H7 (cell line): Measurements from ENCODE around the gene ZNF23. TPM values are rescaled to one million over a fixed set of nuclear protein-coding genes. Genes with fewer than 3 reads are reported as not detected.
A peak's percentile ranks its signal among the peaks of the same experiment; 100 is the strongest.

Source experiments
- DNase-seq: peaks from one replicate; pipeline ENCODE4 v3.0.0; 2012
- H3K27me3 ChIP-seq: 2 replicates; pipeline ENCODE4 v1.6.0; 2011; ENCODE audit warnings: mild to moderate bottlenecking, low read length; ENCODE audit not compliant: control insufficient read depth, insufficient read depth
- H3K36me3 ChIP-seq: replicated peaks from 2 replicates; pipeline ENCODE4 v1.5.1; 2011; ENCODE audit warnings: low read length; ENCODE audit not compliant: control insufficient read depth, insufficient read depth
- H3K4me3 ChIP-seq: 2 replicates; pipeline ENCODE4 v1.5.1; 2011; ENCODE audit warnings: low read depth, mild to moderate bottlenecking, control low read depth, low read length, moderate library complexity; ENCODE audit not compliant: insufficient read depth
- total RNA-seq: library from RNA; depleted of rRNA; stranded (reverse); fragments of >200 nt; shearing (Covaris generic); gene quantifications from 2 replicates; pipeline ENCODE4 v1.2.3, GENCODE V29; 2014

ZNF23 gene
- total RNA-seq, 1 experiment from 2014 or later = 9.8 TPM

DNA sequence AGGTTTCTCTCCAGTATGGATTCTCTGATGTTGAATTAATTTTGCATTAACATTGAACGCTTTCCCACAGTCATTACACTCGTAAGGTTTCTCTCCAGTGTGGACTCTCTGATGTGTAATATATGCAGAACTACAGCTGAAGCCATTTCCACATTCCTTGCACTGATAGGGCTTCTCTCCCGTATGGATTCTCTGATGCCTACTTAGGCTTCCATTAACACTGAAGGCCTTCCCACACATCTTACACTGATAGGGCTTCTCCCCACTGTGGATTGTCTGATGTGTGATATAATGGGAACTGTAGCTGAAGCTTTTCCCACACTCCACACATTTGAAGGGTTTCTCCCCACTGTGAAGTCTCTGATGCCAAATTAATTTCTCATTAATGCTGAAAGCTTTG lies 13.0 kb downstream of the ZNF23 start:
- Histone ChIP-seq H3K4me3 (no peak overlapping the region), H3K27me3 (no peaks in the 10 kb centered on the region), H3K36me3 (peaks cover 17% of the 10 kb centered on the region)
- no peak for DNase-seq

DNA sequence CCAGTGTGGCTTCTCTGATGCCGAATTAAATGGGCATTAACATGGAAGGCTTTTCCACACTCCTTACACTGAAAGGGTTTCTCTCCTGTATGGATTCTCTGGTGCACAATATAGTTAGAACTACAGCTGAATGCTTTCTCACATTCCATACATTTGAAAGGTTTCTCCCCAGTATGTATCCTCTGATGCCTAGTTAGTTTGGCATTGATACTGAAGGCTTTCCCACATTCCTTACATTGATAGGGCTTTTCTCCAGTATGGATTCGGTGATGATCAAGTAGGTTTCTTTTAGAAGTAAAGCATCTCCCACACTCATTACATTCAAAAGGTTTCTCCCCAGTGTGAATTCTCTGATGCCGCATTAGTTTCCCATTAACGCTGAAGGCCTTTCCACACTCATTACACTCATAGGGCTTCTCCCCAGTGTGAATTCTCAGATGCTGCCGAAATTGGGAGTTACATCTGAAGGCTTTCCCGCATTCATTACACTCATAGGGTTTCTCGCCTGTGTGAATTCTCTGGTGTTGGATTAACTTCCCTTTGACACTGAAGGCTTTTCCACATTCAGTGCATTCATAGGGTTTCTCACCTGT lies 13.7 kb downstream of the ZNF23 start:
- Histone ChIP-seq H3K4me3 (no peak overlapping the region), H3K27me3 (no peaks in the 10 kb centered on the region), H3K36me3 (peaks cover 15% of the 10 kb centered on the region)
- DNase-seq = no peak

DNA sequence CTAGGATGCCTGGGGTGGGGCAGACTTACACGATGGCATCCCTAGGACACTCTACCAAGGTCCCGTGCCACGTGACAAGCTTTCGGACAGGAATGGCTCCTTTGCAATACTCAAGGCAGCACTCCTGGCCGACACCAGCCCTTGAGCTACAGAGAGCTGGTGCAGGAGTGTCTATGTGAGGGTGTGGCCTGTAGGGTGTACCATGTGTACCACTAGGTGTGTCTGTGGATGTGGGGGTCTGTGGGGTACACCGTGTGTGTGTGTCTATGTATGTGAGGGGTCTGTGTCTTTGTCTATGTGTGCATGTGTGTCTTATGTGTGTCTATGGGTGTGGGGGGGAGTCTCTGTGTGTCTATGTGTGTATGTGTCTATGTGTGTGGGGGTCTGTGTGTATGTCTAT lies 18.3 kb downstream of the ZNF23 start:
- Histone ChIP-seq H3K27me3 (no peaks in the 10 kb centered on the region), H3K4me3 (no peak overlapping the region), H3K36me3 (peaks cover 6% of the 10 kb centered on the region)
- DNase-seq = no peak

DNA sequence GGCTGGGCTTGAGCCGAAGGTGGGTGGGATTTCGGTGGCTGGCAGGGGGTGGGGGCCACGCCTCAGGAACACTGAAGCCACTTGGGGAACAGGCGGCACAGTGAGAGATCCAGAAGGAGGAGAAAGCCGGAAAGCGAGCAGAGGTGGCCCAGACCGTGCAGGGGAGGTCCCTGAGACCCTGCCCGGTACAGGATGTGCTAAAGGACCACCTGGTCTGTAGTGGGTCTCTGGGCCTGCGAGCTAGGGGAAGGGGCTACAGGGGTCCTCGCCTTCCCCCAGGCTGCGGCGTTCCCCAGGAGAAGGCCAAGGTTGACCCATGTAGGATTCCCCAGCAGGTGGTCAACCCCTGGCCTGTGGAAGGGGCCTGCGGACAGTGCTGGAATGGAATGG lies 20.0 kb downstream of the ZNF23 start, which contains the start of gene TLE7:
Gene TLE7, minus strand, starts transcription at position 4 of the 390 bp plus-strand sequence. CDS start 8,730 bp downstream, outside the sequence.
- no peak within 1 kb of the TSS for H3K4me3 ChIP-seq
- H3K36me3 ChIP-seq = no peaks in the 10 kb centered on the region
- H3K27me3 ChIP-seq = peaks cover 2% of the 10 kb centered on the region; the same call in 1 of the 2 replicates

DNA sequence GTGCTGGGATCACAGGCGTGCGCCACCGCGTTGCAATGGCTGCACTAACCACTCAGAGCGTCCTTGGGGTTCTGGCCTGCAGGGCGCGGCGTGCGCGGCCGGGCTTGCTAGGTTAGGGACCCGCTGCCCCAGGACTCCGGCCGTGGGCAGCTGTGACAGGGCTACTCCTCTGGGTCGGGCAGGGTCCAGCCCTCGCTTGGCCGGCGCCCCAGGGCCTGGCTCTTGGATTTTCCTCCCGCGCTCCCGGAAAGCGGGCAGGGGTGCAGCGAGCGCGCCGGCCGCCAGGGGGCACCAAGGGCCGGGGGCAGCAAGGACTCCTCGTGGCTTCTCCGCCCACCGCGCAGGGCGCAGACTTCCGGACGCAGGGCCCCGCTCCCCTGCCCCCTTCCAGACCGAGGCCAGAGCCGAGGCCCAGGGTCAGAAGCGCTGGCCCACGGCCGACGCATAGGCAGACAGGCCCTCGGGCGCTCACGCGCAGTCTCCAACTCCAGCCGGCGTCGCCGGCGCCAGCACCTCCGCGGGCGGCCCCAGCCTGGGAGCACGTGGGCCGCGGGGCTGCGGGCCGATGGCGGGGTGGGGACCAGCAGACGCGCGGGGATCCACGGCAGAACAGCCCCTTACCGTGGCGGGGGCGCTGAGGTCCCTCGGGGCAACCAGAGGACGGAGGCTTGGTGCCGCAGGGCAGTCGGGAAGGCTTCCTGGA lies 20.5 kb downstream of the ZNF23 start:
- Histone ChIP-seq H3K4me3 (no peak overlapping the region), H3K36me3 (no peaks in the 10 kb centered on the region), H3K27me3 (peaks cover 2% of the 10 kb centered on the region; the same call in 1 of the 2 replicates)
- DNase-seq = peak; percentile 95

More for the DNA sequence above, 20.0 kb downstream of the ZNF23 start, which contains the start of gene TLE7:
- DNase-seq = no peak

DNA sequence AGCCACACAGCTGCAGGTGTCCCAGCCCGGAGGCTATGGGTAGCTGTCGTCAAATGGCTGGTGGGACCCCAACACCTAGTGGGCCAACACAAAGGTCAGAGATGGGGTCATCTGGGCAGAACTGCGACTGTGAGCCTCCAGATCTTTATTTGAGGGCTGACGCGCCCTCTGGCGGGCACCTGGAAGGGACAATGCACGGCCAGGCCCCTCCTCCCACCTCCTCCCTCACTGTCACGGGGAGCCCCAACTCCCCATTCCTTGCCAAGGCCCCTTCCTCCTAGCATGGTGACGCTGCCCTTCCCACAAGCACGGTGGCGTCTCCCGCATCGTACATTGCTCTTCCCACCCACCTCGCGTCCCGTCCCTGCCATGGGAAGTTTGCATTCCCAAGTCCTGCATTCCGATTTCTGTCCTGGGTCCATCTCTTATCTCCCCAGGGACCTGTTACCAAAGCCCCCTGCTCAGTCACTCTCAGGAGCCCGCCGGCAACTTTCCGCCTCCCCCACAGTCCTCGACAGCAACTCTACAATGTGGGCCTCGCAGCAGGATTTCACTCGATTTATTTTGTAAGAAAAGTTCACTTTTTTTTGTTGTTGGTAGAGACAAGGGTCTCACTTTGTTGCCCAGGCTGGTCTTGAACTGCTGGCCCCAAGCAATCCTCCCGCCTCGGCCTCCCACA lies 21.2 kb downstream of the ZNF23 start:
- Histone ChIP-seq H3K36me3 (no peaks in the 10 kb centered on the region), H3K27me3 (peaks cover 2% of the 10 kb centered on the region; the same call in 1 of the 2 replicates), H3K4me3 (no peak overlapping the region)
- DNase-seq = peak; percentile 93

DNA sequence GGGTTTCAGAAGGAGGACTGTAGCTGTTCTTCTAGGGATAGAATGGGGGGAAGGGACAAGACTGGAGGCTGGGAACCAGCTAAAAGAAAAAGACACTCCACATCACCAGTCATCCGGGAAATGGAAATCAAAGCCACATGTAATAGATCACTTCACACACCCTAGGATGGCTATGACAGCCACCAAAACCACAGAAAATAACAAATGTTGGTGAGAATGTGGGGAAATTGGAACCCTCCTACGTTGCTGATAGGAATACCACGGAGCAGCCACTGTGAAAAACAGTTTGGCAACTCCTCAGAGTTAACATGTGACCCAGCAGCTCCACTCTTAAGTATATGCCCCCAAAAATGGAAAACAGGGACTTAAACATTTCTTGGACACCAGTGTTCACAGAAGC lies 22.5 kb downstream of the ZNF23 start:
- DNase-seq = no peak
- Histone ChIP-seq H3K27me3 (peaks cover 2% of the 10 kb centered on the region; the same call in 1 of the 2 replicates), H3K4me3 (no peak overlapping the region), H3K36me3 (no peaks in the 10 kb centered on the region)

DNA sequence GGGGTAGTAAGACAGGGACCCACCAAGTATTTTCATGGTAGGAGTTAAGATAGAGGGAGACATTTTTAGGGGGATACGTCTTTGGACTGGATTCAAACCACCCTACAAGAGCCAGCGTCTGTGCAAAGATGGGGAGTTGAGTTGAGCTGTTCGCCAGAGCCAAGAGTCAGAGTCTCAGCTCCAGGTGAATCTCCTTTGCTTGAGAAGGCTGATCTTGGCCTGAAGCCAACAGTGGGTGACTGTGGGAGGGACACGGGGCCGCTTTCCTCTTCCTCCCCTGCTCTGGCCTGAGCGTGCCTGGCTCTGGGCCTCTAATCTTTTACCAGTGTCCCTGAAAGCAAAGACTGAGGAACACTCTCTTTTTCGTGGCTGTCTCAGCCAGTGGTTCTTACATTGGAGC lies 25.6 kb downstream of the ZNF23 start:
- no peak for DNase-seq
- Histone ChIP-seq H3K36me3 (no peaks in the 10 kb centered on the region), H3K27me3 (peaks cover 2% of the 10 kb centered on the region; the same call in 1 of the 2 replicates), H3K4me3 (no peak overlapping the region)

DNA sequence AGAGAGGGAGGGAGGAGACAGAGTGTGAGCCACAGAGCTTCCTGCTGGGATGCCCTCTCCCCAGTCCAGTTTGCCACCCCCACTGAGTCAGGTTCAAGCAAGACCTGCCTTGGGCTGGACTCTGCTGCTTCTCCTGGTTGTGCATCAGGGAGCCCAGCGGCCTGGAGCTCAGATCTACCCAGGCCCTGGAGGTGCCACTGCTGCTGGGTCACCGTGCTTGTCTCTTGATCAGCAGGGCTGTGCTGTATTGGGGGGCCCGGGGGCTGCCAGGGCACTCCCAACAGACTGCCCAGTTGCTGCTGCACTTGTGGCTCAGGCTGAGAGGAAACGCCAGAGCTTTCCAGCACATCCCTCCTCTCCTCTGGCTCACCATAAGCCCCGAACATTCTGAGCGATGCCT lies 29.1 kb downstream of the ZNF23 start:
- no peak overlapping the region for H3K4me3 ChIP-seq
- DNase-seq = no peak
- no peaks in the 10 kb centered on the region for H3K36me3 ChIP-seq
- H3K27me3 ChIP-seq = peaks cover 2% of the 10 kb centered on the region; the same call in 1 of the 2 replicates

DNA sequence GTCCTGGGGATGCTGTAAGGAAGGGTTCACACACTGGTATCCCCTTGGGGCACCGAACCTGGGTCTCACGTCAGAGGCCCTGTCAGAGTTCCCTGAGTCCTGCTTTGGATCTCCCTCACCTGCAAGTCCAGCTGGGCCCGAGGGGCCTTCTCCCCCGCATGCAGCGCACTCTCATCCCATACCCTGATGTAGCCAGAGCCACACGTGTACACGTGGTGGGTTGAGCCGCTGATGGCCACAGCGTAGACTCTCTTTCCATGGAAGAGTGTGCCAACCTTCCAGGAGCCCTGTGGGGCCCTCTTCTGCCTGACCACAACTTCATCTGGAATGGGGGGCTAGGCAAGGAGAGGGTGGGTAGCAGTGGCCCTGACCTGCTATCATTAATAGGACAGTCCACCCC lies 30.1 kb downstream of the ZNF23 start:
- Histone ChIP-seq H3K36me3 (no peaks in the 10 kb centered on the region), H3K27me3 (no peaks in the 10 kb centered on the region; the same call in 1 of the 2 replicates), H3K4me3 (no peak overlapping the region)
- DNase-seq = no peak

DNA sequence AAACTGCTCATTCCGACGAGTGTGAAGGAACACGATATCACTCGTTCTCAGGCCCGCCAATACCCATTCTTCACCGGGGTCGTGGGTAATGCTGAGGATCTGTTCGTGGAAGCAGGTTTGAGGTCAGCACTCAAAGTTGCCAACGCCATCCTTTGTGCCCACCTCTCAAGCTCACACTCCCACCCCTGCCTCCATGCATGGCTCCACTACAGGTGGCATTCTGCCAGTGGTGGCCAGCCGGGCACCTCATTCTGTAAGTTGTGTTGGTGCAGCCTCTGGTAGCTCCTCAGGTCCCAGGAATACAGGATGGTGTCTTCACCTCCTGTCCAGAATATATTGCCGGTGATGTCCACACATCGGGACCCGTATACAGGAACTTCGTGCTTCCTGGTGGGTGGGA lies 30.9 kb downstream of the ZNF23 start:
- H3K36me3 ChIP-seq = no peaks in the 10 kb centered on the region
- no peak overlapping the region for H3K4me3 ChIP-seq
- no peaks in the 10 kb centered on the region; the same call in 1 of the 2 replicates for H3K27me3 ChIP-seq
- no peak for DNase-seq

DNA sequence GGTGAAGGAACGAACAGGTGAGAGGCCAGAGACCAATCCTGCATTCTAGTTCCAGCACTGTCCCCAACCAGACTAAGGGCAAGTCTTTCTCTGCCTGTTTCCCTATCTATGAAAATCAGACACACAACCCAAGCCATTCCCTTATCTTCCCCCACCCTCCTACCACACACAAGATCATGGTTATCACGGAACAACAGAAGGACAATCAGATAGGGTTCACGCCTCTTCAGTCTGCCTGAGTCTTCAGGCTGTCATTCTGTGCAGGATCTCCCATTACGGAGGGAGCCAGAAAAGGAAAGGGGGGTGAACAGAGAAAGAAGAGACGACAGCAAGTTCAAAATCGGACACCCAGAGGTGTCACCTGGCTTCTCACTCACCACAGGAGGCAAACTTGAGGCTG lies 31.3 kb downstream of the ZNF23 start:
- peaks cover 3% of the 10 kb centered on the region; the same call in 1 of the 2 replicates for H3K27me3 ChIP-seq
- H3K36me3 ChIP-seq = no peaks in the 10 kb centered on the region
- DNase-seq = no peak
- H3K4me3 ChIP-seq = no peak overlapping the region

DNA sequence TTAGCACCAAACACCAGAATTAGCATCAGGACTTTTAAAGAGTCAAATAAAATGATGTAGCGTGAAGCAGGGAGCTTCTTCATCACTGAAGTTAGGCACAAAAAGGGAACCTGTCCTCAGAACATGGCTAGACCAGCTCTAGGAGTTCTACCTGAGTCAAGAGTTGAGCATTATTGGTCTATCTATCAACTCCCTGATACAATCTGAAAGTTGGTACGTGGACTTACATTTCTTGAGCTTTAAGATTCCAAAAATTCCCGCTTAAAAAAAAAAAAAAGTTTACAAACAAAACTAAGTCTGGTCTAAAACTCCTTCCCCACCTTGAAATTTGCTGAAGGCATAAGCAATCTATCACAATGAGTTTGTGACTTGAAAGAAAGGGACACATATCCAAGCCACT lies 32.5 kb downstream of the ZNF23 start:
- Histone ChIP-seq H3K27me3 (peaks cover 13% of the 10 kb centered on the region), H3K36me3 (no peaks in the 10 kb centered on the region), H3K4me3 (no peak overlapping the region)
- DNase-seq = no peak

DNA sequence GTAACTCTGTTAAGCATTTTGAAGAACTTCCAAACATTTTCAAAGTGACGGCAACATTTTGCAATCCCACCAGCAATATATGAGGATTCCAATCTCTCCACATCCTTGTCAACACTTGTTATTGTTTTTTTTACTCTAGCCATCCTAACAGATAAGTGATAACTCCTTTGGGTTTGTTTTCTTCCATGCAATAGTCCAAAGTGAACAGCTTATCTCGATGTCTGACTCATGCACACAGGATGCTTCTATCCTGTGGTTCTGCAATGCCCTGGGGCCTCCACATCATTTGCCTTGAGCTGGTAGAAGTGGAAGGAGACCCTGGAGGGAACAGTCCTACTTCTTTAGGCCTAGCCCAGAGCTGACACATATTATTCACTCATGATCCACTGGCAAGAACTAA lies 33.2 kb downstream of the ZNF23 start:
- DNase-seq = no peak
- peaks cover 18% of the 10 kb centered on the region for H3K27me3 ChIP-seq
- H3K36me3 ChIP-seq = no peaks in the 10 kb centered on the region

DNA sequence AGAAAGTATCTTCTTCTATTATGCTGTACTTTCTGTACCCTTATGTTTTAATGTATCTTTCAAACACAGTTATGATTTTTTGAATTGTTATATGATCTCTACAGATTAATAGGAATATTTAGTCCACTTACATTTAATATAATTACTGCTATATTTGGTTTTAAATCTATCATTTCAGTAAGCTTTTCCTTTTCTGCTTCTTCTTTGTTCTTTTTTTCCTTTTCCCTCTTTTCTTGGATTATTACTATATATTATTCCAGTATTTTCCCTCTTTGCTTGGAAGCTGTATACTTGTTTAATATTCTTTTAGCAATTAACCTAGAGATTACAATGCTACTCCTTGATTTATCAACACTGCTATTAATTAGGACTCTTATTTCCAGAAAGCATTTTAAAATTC lies 33.7 kb downstream of the ZNF23 start:
- peaks cover 20% of the 10 kb centered on the region for H3K27me3 ChIP-seq

More for the DNA sequence above, 33.2 kb downstream of the ZNF23 start:
- H3K4me3 ChIP-seq = no peak overlapping the region

More for the DNA sequence above, 33.7 kb downstream of the ZNF23 start:
- no peak overlapping the region for H3K4me3 ChIP-seq
- no peak for DNase-seq
- H3K36me3 ChIP-seq = no peaks in the 10 kb centered on the region
